Ammon's horn (tissue), 1 donor: ENCODE data around the gene PRDM2.

ENCODE experiments used
- DNase-seq: peaks from one replicate; pipeline ENCODE4 v3.0.0-alpha.2; 2016; ENCODE audit warnings: low spot score

Gene PRDM2

GRCh38 chr1:13814131-13814530, 114.1 kb downstream of the PRDM2 start:
- DNase-seq: no peak

DNA sequence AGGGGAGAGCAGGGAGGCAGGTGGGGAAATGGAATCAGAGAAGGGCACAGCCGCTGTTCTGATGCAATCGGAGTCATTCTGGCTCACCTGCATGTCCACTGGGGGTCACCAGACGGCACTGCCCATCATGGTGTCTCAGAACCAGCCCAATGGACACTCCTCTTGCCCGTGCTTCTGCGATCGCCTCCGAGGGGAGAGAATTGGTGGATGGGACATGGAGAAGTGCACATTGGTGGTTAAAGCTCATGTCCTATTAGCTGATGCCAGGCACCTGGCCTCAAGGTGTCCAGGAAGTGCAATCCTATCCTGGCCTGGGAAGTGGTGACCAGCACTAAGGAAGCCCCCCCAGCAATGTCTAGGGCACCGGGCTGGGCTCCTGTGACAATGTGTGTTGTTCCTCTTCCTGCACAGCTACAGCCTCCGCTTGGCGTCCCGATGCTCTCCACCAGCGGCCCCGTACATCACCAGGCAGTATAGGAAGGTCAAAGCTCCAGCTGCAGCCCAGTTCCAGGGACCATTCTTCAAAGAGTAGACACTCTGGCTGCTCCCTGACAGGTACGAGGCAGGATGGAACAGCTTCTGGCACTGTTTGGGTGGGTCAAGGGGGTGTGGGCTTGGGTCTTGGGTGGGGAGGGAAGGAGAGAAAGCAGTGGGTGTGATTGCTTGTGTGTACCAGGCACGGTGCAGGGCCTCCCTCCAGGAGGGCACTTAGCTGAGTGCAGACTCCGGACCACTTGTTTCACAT, 116.2 kb downstream of the PRDM2 start:
- no peak for DNase-seq

- DNase-seq: no peak
These were observed 117.9 kb downstream of the PRDM2 start for GRCh38 chr1:13817906-13818305.

GRCh38 chr1:13818926-13819325, 118.9 kb downstream of the PRDM2 start:
- no peak for DNase-seq

DNA sequence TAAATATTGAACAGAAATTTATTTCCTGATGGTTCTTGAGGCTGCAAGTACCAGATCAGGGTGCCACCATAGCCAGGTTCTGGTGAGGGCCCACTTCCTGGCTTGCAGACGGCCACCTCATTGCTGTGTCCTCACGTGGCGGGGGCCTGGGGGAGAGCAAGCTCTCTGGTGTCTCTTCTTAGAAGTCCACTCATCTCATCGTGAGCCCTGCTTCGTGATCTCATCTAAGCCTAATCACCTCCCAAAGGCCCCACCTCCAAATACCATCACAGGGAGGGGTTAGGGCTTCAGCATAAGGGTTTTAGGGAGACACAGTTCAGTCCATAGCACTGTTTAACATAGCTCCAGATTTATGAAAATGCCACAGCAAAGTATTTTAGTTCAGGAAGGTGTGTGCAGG, 119.7 kb downstream of the PRDM2 start:
- DNase-seq: no peak

DNA sequence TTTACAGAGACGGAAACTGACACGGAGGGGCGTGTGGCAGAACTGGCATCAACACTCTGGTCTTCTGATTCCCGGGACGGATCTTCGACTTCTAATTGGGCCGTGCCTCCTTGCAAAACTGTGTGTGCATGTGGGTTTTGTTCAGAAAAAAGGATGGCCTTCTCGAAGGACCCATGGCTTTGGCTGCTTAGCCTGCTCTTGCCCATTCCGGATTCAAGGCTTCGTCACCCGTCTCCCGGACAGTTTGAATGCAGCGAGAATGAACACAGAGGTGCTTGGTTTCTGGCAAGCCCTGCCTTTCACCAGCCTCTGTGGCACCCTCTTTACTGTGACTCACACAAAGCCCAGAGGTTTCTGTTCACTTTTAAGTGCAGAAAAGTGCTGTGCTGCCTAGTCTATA, 120.1 kb downstream of the PRDM2 start:
- DNase-seq: no peak

DNA sequence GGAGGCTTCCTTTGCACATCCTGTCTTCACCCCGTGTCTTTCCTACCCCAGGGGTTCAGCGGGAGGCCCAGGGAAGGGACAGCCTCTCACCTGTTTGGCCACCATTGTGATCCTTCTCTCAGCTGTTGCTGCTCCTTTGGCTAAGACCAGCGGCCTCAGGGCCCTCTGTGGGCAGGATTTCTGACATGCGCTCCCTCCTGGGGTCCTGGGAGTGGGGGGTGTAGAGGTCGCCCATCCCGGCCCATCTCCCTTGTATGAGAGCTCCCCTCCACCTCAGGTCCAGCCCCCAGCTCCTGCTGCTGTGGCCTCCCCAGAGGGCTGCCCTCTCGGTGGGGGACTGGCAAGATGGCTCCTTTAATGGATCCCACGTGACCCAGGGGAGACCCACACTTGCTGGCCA, 120.5 kb downstream of the PRDM2 start:
- no peak for DNase-seq

DNA sequence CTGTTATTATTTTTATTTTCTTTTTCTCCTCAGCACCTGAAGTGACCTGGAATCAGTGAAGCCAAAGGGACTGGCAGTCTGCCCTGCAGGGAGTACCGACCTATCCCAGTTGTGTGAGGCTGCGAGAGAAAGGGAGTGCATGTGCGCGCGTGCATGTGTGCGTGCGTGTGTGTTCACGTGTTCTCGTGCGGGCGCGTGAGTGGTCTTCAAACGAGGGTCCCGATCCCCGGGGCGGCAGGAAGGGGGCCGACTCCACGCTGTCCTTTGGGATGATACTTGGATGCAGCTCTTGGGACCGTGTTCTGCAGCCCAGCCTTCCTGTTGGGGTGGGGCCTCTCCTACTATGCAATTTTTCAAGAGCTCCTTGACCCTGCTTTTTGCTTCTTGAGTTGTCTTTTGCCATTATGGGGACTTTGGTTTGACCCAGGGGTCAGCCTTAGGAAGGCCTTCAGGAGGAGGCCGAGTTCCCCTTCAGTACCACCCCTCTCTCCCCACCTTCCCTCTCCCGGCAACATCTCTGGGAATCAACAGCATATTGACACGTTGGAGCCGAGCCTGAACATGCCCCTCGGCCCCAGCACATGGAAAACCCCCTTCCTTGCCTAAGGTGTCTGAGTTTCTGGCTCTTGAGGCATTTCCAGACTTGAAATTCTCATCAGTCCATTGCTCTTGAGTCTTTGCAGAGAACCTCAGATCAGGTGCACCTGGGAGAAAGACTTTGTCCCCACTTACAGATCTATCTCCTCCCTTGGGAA, 123.3 kb downstream of the PRDM2 start:
- DNase-seq: no peak

GRCh38 chr1:13823936-13824335, 123.9 kb downstream of the PRDM2 start:
- no peak for DNase-seq

DNA sequence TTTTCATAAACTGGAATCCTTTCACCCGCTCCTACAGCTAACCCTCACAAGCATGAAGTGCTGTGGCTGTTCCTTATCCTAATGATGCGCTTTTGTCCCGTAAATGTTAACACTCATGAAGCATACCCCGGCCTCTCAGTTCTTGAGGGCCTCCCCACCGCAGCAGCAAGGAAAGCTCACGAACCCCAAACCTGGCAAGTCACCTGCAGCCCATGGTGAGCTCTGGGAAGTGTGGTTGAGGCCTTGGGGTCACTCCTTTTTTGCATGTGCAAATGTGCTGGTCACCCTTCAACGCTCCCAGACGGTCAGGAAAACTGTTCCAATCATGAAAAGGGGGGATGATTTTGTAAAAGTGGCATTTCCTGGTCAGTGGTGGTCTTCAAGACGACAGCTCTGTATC, 124.6 kb downstream of the PRDM2 start:
- no peak for DNase-seq

DNA sequence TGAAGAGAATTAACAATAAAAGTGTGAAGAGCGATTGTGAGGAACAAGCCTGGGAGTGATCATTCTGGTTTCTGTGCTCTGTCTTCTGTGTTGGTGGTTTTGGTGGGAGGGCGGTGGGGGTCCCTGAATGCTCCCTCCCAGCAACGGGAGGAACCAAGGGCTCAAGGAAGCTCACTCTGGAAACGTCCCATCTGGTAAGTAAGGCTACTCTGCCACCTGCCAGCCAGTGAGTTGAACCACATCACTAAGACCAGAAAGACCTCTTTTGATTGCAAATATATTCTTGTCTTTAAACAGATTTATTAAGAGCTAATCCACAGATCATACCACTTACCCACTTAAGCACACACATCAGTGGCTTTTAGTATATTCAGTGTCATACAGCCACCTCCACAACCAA, 125.0 kb downstream of the PRDM2 start:
- DNase-seq: no peak

GRCh38 chr1:13826009-13826408, 126.0 kb downstream of the PRDM2 start:
- DNase-seq: no peak

DNA sequence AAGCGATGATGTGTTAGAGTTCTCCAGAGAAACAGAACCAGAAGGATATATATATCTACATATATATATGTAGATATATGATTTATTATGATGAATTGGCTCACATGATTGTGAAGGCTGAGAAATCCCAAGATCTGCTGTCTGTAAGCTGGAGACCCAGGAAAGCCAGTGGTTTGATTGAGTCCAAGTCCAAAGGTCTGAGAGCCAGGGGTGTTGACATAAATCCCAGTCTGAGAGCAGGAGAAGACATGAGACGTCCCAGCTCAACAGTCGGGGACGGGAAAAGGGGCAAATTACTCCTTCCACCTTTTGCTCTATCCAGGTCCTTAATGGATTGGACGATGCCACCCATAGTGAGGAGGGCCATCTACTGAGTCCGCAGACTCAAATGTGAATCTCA, 126.6 kb downstream of the PRDM2 start:
- DNase-seq: no peak

- DNase-seq: no peak
These were observed 128.6 kb downstream of the PRDM2 start for GRCh38 chr1:13828454-13829151.

DNA sequence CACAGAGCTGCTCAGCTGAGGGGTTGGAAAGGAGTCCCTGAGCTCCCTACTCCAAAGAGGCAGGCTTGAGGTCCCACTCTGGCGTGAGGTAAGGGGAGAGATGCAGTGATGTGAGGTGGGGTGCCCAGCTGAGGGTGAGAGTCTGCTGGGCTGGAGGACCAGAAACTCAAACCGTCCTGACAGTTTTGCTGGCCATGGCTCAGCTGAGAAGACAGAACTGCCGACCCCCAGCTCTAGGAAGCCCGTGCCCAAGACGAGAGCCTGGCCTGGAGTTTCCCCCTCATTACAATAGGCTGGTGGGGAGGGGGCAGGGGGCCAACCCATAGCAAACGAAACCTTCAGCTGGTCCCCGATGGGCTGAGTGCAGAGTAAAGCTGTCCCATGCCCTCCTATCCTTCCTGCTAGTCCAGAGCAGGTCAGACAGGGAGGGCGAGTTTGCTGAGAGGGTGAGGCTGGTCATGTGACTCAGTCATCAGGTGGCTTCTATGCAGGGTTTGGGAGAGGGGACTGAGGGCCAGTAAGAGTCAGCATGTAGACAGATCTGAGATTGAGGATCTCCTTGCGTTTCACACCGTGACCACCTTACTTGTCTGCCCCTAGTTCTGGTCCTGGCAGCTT, 129.3 kb downstream of the PRDM2 start:
- DNase-seq: no peak

DNA sequence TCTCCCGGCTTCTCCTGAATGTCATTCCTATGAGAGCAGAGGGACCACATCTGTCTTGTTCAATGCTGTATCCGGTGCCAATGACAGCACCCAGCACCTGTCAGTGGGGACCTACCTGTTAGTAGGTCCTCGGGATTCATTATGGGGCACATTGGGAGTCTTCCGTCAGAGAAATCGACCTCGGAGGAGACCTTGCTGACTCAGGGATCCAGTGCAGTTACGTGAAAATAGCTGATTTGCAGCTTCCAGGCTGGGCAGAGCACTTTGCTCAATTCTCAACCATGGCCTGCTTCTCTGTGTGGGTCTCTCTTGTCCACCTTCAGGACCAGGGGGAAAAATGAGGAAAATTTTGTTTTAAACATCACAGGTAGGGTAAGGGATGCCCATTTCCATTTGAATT, 130.2 kb downstream of the PRDM2 start:
- no peak for DNase-seq

GRCh38 chr1:13830616-13831280, 130.8 kb downstream of the PRDM2 start:
- no peak for DNase-seq

- DNase-seq: no peak
These were observed 132.1 kb downstream of the PRDM2 start for GRCh38 chr1:13832100-13832499.

DNA sequence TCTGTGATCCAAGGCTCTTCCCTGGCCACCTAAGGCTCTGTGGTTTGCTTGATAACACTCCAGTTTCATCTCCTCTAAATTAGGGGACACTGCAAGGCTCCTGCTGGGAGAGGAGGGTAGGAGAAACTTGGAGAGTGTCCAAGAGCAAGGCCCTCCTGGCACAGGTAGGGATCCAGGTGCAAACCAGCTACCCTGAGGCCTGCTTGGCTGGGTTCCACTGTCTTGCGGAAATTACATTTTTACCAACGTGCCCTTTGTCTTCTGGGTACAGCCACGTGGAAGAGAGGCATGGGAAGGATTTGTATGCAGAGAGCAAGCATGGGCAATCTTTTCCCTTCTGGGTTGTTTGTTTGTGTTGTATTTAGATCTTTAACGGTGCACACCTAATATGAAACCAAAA, 132.5 kb downstream of the PRDM2 start:
- DNase-seq: no peak

DNA sequence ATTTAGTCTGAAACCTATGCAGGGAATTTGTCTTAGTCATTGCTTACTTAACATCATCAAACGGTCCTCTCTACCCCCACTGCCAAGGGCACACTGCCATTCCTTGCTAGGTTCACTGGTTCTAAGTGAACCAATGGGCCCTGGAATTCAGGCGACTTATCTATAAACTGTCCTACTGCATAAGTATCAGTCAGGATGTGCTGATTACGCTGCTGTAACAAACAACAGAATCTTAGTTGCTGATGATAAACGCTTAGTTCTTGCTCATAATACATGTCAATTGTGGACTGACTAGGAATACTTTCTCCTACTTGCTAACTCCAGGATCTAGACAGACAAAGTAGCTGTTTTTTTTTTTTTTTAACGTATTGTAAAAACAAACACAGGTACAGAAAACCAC, 136.1 kb downstream of the PRDM2 start:
- DNase-seq: no peak

- no peak for DNase-seq
These were observed 136.6 kb downstream of the PRDM2 start for GRCh38 chr1:13836631-13837030.

- DNase-seq: no peak
These were observed 138.2 kb downstream of the PRDM2 start for GRCh38 chr1:13838236-13838635.
